ENCODE results near the gene MEFV. TPM values are rescaled to one million over a fixed set of nuclear protein-coding genes. Genes with fewer than 3 reads are reported as not detected.

MEFV gene
- total RNA-seq, 4 donors from 2014 or later = 0.21 to 12.0 (median 1.1) TPM

- H3K36me3 ChIP-seq = no peaks in the 10 kb centered on the region
- TF ChIP-seq, protein P1, sequence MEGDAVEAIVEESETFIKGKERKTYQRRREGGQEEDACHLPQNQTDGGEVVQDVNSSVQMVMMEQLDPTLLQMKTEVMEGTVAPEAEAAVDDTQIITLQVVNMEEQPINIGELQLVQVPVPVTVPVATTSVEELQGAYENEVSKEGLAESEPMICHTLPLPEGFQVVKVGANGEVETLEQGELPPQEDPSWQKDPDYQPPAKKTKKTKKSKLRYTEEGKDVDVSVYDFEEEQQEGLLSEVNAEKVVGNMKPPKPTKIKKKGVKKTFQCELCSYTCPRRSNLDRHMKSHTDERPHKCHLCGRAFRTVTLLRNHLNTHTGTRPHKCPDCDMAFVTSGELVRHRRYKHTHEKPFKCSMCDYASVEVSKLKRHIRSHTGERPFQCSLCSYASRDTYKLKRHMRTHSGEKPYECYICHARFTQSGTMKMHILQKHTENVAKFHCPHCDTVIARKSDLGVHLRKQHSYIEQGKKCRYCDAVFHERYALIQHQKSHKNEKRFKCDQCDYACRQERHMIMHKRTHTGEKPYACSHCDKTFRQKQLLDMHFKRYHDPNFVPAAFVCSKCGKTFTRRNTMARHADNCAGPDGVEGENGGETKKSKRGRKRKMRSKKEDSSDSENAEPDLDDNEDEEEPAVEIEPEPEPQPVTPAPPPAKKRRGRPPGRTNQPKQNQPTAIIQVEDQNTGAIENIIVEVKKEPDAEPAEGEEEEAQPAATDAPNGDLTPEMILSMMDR (IDR thresholded peaks at IDR 0.05) = no peak
- TF ChIP-seq POLR2A (IDR thresholded peaks at IDR 0.05) = no peak
- no peak overlapping the region for H3K27ac ChIP-seq
- H3K4me3 ChIP-seq = no peak overlapping the region
- intact Hi-C loops (cut with DNase I; ENCODE audit: low total_unique reads) = no loop called here
- H3K9me3 ChIP-seq = no peaks in the 10 kb centered on the region
- no peak for DNase-seq
- H3K27me3 ChIP-seq = no peaks in the 10 kb centered on the region
- no peaks in the 10 kb centered on the region for H3K4me1 ChIP-seq
These were observed 10.6 kb upstream of the MEFV start for GRCh38 chr16:3266873-3267537.

GRCh38 chr16:3264137-3265036 is 8.0 kb upstream of the MEFV start:
- peak overlapping the region; percentile 95 to 96 for H3K27ac ChIP-seq
- peak; percentile 97 for DNase-seq
- H3K36me3 ChIP-seq = no peaks in the 10 kb centered on the region
- no peaks in the 10 kb centered on the region for H3K4me1 ChIP-seq
- no peaks in the 10 kb centered on the region for H3K9me3 ChIP-seq
- peak overlapping the region; percentile 65 to 82 for H3K4me3 ChIP-seq
- no peaks in the 10 kb centered on the region for H3K27me3 ChIP-seq
- TF ChIP-seq, protein P1 (IDR thresholded peaks at IDR 0.05) = peak; percentile 12 to 41 (median 31)
- TF ChIP-seq POLR2A (IDR thresholded peaks at IDR 0.05) = peak; percentile 87 to 89
- intact Hi-C loops (cut with DNase I; ENCODE audit: low total_unique reads) = no loop called here

- H3K27me3 ChIP-seq = no peaks in the 10 kb centered on the region
- intact Hi-C loops (cut with DNase I; ENCODE audit: low total_unique reads) = no loop called here
- no peaks in the 10 kb centered on the region for H3K9me3 ChIP-seq
- H3K27ac ChIP-seq = no peak overlapping the region
- TF ChIP-seq POLR2A (IDR thresholded peaks at IDR 0.05) = no peak
- TF ChIP-seq, protein P1 (IDR thresholded peaks at IDR 0.05) = no peak
- no peak for DNase-seq
- H3K4me3 ChIP-seq = no peak overlapping the region
- no peaks in the 10 kb centered on the region for H3K4me1 ChIP-seq
- no peaks in the 10 kb centered on the region for H3K36me3 ChIP-seq
These were observed 6.1 kb upstream of the MEFV start for GRCh38 chr16:3262517-3262916.

DNA sequence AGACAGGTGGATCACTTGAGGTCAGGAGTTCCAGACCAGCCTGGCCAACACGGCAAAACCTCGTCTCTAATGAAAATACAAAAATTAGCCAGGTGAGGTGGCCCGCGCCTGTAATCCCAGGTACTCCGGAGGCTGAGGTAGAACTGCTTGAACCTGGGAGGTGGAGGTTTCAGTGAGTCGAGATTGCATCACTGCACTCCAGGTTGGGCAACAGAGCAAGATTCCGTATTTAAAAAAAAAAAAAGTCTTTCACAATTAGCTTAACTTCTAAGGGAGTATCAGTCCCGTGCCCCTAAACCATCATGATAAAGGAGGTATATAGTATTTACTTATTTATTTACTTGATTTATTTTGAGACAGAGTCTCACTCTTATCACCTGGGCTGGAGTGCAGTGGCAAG is 3.4 kb upstream of the MEFV start:
- Histone ChIP-seq H3K4me1 (no peaks in the 10 kb centered on the region), H3K27ac (no peak overlapping the region), H3K9me3 (no peaks in the 10 kb centered on the region), H3K36me3 (no peaks in the 10 kb centered on the region), H3K27me3 (no peaks in the 10 kb centered on the region), H3K4me3 (no peak overlapping the region)
- intact Hi-C loops (cut with DNase I; ENCODE audit: low total_unique reads) = no loop called here
- TF ChIP-seq POLR2A (IDR thresholded peaks at IDR 0.05) = no peak
- TF ChIP-seq, protein P1 (IDR thresholded peaks at IDR 0.05) = no peak
- no peak for DNase-seq
